OCI-LY7 (cell line): Measurements from ENCODE around the gene DQX1.

Source experiments
- EZH2phosphoT487 ChIP-seq: fragments of 200-600 bp; sonication (generic); IDR thresholded peaks from 2 replicates; pipeline ENCODE4 v1.6.1; 2018; ENCODE audit warnings: low read depth, borderline replicate concordance, mild to moderate bottlenecking, mixed run types, antibody characterized with exemption, low read length, moderate library complexity, mixed read lengths
- TF ChIP-seq, protein P1 (sequence below): fragments of 200-600 bp; sonication (generic); conservative IDR thresholded peaks from 2 replicates; pipeline ENCODE4 v1.5.1; 2014; ENCODE audit warnings: mild to moderate bottlenecking, antibody characterized with exemption, low read length, moderate library complexity, mixed read lengths

DNA sequence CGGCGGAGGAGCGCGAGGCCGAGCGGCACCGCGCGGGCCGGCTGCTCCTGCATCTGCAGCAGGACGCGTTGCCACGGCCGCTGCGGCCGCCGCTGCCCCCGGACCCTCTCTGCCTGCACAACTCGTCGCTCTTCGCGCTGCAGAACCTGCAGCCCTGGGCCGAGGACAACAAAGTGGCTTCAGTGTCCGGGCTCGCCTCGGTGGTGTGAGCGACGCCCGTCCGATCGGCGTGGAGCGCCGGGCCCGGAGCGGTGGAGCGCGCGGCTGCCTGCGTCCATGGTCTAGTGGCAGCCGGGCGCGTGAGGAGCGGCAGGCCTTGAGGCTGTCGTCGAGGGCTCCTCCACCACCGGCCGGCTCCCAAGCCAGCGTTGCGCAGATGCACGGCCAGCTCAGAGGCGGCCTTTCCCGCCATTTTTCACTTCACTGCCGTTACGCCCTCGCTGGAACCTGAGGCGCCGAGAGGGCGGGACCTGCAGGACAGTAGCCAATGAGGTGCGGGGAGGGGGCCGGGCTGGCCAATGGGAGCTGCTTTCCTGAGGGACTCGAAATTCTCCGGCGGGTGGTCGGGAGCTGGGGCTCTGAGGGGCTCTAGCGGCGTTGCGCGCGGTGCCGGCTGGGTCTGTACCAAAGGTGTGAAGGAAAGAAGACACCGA is 9.9 kb downstream of the DQX1 start:
- TF ChIP-seq, protein P1, sequence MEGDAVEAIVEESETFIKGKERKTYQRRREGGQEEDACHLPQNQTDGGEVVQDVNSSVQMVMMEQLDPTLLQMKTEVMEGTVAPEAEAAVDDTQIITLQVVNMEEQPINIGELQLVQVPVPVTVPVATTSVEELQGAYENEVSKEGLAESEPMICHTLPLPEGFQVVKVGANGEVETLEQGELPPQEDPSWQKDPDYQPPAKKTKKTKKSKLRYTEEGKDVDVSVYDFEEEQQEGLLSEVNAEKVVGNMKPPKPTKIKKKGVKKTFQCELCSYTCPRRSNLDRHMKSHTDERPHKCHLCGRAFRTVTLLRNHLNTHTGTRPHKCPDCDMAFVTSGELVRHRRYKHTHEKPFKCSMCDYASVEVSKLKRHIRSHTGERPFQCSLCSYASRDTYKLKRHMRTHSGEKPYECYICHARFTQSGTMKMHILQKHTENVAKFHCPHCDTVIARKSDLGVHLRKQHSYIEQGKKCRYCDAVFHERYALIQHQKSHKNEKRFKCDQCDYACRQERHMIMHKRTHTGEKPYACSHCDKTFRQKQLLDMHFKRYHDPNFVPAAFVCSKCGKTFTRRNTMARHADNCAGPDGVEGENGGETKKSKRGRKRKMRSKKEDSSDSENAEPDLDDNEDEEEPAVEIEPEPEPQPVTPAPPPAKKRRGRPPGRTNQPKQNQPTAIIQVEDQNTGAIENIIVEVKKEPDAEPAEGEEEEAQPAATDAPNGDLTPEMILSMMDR, result no peak
- no peak for TF ChIP-seq EZH2phosphoT487
